WTC11 (cell line): ENCODE data around the gene CDC37L1. TPM values are rescaled to one million over a fixed set of nuclear protein-coding genes. Genes with fewer than 3 reads are reported as not detected.
A peak's percentile ranks its signal among the peaks of the same experiment; 100 is the strongest.

Experiments used
- ATAC-seq: fragments of 200-7000 bp; cut with Tn5 transposase; 2 replicates; pipeline ENCODE4 v1.10.0; 2021; ENCODE audit warnings: mild to moderate bottlenecking, moderate library complexity
- CTCF ChIA-PET: fragments of 300-600 bp; sonication (Branson Sonifier 250); formaldehyde crosslinking; loops from one replicate; lab custom pipeline; 2021; ENCODE audit warnings: antibody characterized with exemption; lab: Charles Lee
- POLR2A ChIA-PET: fragments of 350-600 bp; sonication (Branson Sonifier 250); formaldehyde crosslinking; loops from one replicate; lab custom pipeline; 2021; ENCODE audit warnings: antibody characterized with exemption; lab: Charles Lee
- DNase-seq: peaks from one replicate; pipeline ENCODE4 v3.0.0; 2021; ENCODE audit warnings: low spot score
- H3K27ac Mint-ChIP-seq: 2 replicates; pipeline ENCODE4 v1.8.0; 2021; ENCODE audit warnings: mixed read lengths
- H3K27me3 Mint-ChIP-seq: 2 replicates; pipeline ENCODE4 v1.8.0; 2021; ENCODE audit warnings: low read depth, mild to moderate bottlenecking, moderate library complexity, mixed read lengths
- H3K36me3 Mint-ChIP-seq: 2 replicates; pipeline ENCODE4 v1.8.0; 2021; ENCODE audit warnings: mixed read lengths
- H3K4me1 Mint-ChIP-seq: 2 replicates; pipeline ENCODE4 v1.8.0; 2022; ENCODE audit warnings: mixed read lengths
- H3K4me3 Mint-ChIP-seq: 2 replicates; pipeline ENCODE4 v1.8.0; 2021; ENCODE audit warnings: mild to moderate bottlenecking, moderate library complexity, mixed read lengths
- H3K9me3 Mint-ChIP-seq: 2 replicates; pipeline ENCODE4 v1.8.0; 2021; ENCODE audit warnings: mixed read lengths
- GABPB1 ChIP-seq: sonication (generic); formaldehyde crosslinking; IDR thresholded peaks from 2 replicates; pipeline ENCODE4 v1.8.1; 2023; ENCODE audit warnings: mild to moderate bottlenecking, missing genetic modification reagents
- HMGA2 ChIP-seq: fragments of 250-450 bp; sonication (Bioruptor Pico); IDR thresholded peaks from 2 replicates; pipeline ENCODE4 v1.4.0; 2021; ENCODE audit warnings: mild to moderate bottlenecking, moderate library complexity
- SMAD3 ChIP-seq: sonication (generic); formaldehyde crosslinking; IDR thresholded peaks from 2 replicates; pipeline ENCODE4 v1.8.0; 2022; ENCODE audit warnings: missing genetic modification reagents, mild to moderate bottlenecking, borderline replicate concordance
- total RNA-seq: library from RNA; stranded (reverse); gene quantifications from 3 replicates; pipeline ENCODE4 v1.2.3, GENCODE V29; 2021
- TF ChIP-seq, protein P1 (sequence below): fragments of 200-600 bp; IDR thresholded peaks from 2 replicates; pipeline ENCODE4 v1.8.0; 2022; ENCODE audit warnings: antibody characterized with exemption
- TF ChIP-seq, protein P2 (sequence below): fragments of 250-450 bp; sonication (Bioruptor Pico); conservative IDR thresholded peaks from 2 replicates; pipeline ENCODE4 v1.9.0; 2021; ENCODE audit warnings: mild to moderate bottlenecking
- TF ChIP-seq, protein P3 (sequence below): sonication (generic); formaldehyde crosslinking; IDR thresholded peaks from 2 replicates; pipeline ENCODE4 v1.8.0; 2023; ENCODE audit warnings: missing genetic modification reagents
- TF ChIP-seq, protein P4 (sequence below): fragments of 250-450 bp; sonication (Bioruptor Pico); IDR thresholded peaks from 2 replicates; pipeline ENCODE4 v1.9.0; 2021; ENCODE audit warnings: mild to moderate bottlenecking

CDC37L1 gene
- total RNA-seq, 1 experiment from 2014 or later = 20.1 TPM

DNA sequence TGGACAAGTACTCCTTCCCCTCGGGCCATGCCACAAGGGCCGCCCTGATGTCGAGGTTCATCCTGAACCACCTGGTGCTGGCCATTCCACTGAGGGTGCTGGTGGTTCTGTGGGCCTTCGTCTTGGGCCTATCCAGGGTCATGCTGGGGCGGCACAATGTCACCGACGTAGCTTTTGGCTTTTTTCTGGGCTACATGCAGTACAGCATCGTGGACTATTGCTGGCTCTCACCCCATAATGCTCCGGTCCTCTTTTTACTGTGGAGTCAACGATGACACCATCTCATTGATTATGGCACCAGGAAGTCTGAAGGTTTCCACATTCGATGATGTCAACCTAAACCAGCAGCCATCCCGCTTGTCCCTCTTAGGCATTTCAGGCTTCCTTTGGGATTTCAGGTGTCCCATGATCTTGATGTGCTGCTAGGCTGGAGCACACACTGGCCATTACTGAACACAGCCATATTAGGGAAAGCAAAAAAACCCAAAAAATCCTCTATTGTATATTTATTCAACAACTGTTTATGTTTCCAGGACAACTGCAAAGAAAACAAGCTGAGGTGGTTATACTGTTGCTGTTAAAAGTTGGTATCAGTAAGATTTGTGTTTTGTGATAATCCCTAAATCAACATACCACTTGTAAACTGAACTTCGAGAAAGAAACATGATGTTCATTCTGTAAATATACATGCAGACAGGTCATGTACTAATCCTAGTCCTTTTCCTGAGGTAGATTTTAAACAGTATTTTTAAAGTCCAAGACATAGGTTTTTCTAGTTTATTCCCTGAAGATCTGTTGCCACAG, 16.2 kb upstream of the CDC37L1 start:
- Mint-ChIP-seq H3K27me3 (no peaks in the 10 kb centered on the region; the same call in 1 of the 2 replicates), H3K4me1 (peaks cover 57% of the 10 kb centered on the region), H3K4me3 (peak overlapping the region; percentile 82), H3K27ac (peak overlapping the region; percentile 51; the same call in 1 of the 2 replicates), H3K9me3 (peaks cover 5% of the 10 kb centered on the region; the same call in 1 of the 2 replicates), H3K36me3 (peaks cover 5% of the 10 kb centered on the region)
- DNase-seq (no peak), ATAC-seq (no peak)
- POLR2A ChIA-PET = interaction anchor here (3.4 kb wide), 1 partner anchor 16 kb away, joined by 14 read pairs; the partner anchor contains the start of gene CDC37L1
- CTCF ChIA-PET = interaction anchor here (1.0 to 1.8 kb wide), 4 partner anchors 16 to 276 kb away, joined by 3 to 13 read pairs (median 7); partner anchors contain the start of genes AK3 and CDC37L1
- TF ChIP-seq HMGA2 (CRISPR knock-in tag) = no peak
- TF ChIP-seq GABPB1 (CRISPR knock-in tag) = 0 out of 2 replicates have a peak, but pooled peaks have one; percentile 34

DNA sequence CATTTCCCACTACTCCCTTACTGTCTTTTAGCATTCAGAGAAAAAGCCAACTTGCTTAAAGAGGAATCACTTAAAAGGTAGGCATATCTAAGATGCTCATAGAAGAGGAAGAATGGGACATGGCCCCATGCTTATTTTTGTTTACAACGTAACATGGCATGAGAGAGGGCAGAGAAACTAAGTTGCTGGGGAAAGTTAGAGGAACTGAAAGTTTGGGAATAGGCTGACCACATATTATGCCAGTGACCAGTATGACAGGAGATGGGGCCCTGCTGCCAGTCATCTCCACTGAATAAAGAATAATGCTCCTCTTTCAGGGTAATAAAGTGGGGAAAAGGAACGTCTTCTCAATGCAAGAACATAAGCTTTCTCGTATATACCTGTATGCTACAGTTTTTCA, 15.4 kb upstream of the CDC37L1 start:
- no peak for ATAC-seq
- ChIA-PET POLR2A (interaction anchor here (3.4 kb wide), 1 partner anchor 16 kb away, joined by 14 read pairs; the partner anchor contains the start of gene CDC37L1), CTCF (interaction anchor here (2.4 kb wide), 1 partner anchor 79 kb away, joined by 8 read pairs; no protein-coding TSS in a partner anchor)
- no peak for DNase-seq
- Mint-ChIP-seq H3K4me3 (peak overlapping the region; percentile 82), H3K36me3 (peaks cover 5% of the 10 kb centered on the region), H3K27ac (no peak overlapping the region), H3K27me3 (no peaks in the 10 kb centered on the region; the same call in 1 of the 2 replicates), H3K4me1 (peaks cover 59% of the 10 kb centered on the region), H3K9me3 (peaks cover 5% of the 10 kb centered on the region; the same call in 1 of the 2 replicates)
- TF ChIP-seq, protein P1, sequence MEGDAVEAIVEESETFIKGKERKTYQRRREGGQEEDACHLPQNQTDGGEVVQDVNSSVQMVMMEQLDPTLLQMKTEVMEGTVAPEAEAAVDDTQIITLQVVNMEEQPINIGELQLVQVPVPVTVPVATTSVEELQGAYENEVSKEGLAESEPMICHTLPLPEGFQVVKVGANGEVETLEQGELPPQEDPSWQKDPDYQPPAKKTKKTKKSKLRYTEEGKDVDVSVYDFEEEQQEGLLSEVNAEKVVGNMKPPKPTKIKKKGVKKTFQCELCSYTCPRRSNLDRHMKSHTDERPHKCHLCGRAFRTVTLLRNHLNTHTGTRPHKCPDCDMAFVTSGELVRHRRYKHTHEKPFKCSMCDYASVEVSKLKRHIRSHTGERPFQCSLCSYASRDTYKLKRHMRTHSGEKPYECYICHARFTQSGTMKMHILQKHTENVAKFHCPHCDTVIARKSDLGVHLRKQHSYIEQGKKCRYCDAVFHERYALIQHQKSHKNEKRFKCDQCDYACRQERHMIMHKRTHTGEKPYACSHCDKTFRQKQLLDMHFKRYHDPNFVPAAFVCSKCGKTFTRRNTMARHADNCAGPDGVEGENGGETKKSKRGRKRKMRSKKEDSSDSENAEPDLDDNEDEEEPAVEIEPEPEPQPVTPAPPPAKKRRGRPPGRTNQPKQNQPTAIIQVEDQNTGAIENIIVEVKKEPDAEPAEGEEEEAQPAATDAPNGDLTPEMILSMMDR = no peak

DNA sequence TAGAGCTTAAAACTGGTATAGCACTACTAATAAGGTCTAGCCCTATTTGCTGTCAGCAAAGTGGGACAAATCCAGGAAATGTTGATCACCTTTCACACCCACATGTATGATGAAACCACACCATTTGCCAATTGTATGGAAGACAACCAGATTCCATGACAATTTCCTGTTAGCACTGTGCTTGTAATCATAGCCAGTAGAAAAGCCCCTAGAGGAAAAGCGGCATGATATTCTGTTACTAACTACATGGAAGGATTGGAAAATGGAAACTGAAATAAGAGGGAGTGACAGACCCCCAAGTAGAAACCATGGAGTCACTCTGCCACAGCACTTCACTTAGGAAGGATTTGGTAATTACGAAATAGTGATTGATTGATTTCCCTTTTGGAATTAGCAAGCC, 14.0 kb upstream of the CDC37L1 start:
- no peak overlapping the region for H3K27ac Mint-ChIP-seq
- TF ChIP-seq, protein P2, sequence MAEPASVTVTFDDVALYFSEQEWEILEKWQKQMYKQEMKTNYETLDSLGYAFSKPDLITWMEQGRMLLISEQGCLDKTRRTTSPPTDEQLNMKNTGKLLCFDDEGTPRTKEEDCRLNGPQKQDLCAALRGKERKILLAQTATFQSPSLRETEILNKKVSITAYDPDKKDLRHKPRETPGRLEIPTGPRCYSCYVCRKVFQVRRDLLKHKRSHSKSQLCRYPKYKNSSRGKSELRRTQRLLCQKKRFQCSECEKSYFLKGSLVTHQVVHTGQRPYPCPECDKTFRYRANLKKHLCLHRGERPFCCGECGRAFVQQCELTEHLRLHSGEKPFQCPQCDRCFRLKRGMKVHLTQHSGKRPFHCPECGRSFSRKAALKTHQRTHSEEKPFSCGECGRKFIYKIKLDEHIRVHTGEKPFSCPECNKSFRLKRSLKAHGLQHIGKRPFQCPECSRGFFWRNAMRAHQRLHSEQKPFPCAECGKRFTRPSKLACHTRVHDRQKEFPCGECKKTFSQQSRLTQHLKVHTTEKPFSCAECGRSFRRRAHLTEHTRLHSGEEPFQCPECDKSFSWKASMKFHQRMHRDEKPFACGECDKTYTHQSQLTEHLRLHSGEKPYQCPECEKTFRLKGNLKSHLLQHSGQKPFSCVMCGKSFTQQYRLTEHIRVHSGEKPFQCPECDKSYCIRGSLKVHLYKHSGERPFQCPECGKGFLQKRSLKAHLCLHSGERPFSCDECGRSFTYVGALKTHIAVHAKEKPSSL = no peak
- TF ChIP-seq, protein P3, sequence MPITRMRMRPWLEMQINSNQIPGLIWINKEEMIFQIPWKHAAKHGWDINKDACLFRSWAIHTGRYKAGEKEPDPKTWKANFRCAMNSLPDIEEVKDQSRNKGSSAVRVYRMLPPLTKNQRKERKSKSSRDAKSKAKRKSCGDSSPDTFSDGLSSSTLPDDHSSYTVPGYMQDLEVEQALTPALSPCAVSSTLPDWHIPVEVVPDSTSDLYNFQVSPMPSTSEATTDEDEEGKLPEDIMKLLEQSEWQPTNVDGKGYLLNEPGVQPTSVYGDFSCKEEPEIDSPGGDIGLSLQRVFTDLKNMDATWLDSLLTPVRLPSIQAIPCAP (CRISPR knock-in tag) = no peak
- TF ChIP-seq, protein P1 = no peak
- TF ChIP-seq, protein P4, sequence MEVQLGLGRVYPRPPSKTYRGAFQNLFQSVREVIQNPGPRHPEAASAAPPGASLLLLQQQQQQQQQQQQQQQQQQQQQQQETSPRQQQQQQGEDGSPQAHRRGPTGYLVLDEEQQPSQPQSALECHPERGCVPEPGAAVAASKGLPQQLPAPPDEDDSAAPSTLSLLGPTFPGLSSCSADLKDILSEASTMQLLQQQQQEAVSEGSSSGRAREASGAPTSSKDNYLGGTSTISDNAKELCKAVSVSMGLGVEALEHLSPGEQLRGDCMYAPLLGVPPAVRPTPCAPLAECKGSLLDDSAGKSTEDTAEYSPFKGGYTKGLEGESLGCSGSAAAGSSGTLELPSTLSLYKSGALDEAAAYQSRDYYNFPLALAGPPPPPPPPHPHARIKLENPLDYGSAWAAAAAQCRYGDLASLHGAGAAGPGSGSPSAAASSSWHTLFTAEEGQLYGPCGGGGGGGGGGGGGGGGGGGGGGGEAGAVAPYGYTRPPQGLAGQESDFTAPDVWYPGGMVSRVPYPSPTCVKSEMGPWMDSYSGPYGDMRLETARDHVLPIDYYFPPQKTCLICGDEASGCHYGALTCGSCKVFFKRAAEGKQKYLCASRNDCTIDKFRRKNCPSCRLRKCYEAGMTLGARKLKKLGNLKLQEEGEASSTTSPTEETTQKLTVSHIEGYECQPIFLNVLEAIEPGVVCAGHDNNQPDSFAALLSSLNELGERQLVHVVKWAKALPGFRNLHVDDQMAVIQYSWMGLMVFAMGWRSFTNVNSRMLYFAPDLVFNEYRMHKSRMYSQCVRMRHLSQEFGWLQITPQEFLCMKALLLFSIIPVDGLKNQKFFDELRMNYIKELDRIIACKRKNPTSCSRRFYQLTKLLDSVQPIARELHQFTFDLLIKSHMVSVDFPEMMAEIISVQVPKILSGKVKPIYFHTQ (CRISPR knock-in tag) = no peak
- no peak for TF ChIP-seq SMAD3 (CRISPR knock-in tag)
- CTCF ChIA-PET = interaction anchor here (0.6 to 2.4 kb wide), 6 partner anchors 9 to 279 kb away, joined by 3 to 8 read pairs (median 4); partner anchors contain the start of gene CDC37L1
- POLR2A ChIA-PET = interaction anchor here (0.6 to 2.3 kb wide), 3 partner anchors 8 to 76 kb away, joined by 3 to 13 read pairs (median 3); partner anchors contain the start of genes AK3 and CDC37L1
- no peak for ATAC-seq
- peaks cover 2% of the 10 kb centered on the region; the same call in 1 of the 2 replicates for H3K36me3 Mint-ChIP-seq
- peaks cover 60% of the 10 kb centered on the region for H3K4me1 Mint-ChIP-seq
- peaks cover 1% of the 10 kb centered on the region; the same call in 1 of the 2 replicates for H3K9me3 Mint-ChIP-seq
- no peak for DNase-seq
- H3K27me3 Mint-ChIP-seq = no peaks in the 10 kb centered on the region; the same call in 1 of the 2 replicates
- peak overlapping the region; percentile 82 for H3K4me3 Mint-ChIP-seq
